HG02884 (cell line): ENCODE results near the gene CYTH4.

Experiments used
- ATAC-seq: cut with Tn5 transposase; IDR thresholded peaks from one replicate; pipeline ENCODE4 v1.9.1; 2021; ENCODE audit warnings: mild to moderate bottlenecking, moderate library complexity; ENCODE audit not compliant: unreplicated experiment

CYTH4 gene

GRCh38 chr22:37343348-37343747, 61.0 kb downstream of the CYTH4 start:
- no peak for ATAC-seq

DNA sequence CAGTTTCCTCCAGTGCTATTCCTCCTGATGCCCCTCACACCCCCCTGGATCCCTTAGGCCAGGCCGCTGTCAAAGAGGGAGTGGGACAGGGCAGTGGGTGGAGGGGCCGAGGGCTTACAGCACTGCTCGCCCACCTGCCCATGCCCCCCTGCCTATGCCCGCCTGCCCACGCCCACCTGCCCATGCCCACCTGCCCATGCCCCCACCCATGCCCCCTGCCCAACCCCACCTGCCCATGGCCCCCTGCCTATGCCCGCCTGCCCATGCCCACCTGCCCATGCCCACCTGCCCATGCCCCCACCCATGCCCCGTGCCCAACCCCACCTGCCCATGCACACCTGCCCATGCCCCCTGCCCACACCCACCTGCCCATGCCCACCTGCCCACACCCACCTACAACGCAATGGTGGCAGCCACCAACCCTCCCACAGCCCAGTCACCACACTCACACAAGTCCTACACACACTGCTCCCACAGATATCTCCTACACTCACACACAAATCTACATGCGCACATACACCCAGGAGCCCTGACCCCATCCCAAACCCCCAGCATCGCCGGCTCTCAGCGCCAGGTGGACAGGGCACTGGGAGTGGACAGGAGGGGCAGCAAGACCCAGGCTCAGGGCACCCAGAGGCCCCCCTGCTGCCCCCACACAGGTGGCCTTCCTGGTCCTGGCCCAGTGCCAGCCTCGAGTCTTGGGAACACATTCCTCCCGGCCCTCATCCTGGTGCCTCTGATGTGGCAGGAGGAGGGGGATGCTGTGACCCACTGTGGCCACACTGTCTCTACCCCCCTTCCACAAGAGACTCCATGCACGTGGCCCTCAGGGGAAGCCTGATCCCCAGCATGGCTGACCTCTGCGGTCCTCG, 61.8 kb downstream of the CYTH4 start:
- no peak for ATAC-seq

DNA sequence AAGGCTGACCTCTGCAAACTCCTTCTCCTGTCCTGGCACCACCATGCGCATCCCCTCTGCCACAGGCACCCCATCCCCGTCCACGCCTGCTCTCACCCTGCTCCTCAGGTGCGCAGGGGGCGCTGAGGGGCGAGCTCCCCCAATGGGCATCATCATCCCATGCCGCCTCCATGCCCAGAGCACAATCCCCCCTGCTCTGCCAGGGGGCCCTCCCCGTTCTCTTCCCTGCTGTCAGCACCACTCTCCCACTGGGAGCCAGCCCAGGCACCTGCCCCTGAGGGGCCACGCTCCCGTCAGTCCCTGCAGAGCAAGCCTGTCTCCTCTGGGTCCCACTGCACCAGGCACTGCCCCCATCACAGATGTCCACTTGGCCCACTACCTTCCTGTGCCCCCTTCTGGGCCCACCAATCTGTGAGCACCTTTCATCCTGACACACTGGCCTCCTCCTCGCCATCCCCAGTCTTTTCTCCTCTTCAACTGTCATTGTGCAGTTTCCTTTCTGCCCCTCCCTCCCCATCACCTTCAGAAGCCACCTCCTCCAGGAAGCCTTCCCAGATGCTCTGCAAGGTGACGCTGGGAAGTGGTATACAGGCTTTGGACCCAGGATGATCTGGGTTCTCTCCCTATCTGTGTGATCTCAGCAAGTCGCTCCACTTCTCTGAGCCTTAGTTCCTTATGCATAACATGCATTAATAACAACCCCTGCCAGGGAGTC, 62.6 kb downstream of the CYTH4 start:
- no peak for ATAC-seq

GRCh38 chr22:37345863-37346504, 63.7 kb downstream of the CYTH4 start:
- no peak for ATAC-seq

DNA sequence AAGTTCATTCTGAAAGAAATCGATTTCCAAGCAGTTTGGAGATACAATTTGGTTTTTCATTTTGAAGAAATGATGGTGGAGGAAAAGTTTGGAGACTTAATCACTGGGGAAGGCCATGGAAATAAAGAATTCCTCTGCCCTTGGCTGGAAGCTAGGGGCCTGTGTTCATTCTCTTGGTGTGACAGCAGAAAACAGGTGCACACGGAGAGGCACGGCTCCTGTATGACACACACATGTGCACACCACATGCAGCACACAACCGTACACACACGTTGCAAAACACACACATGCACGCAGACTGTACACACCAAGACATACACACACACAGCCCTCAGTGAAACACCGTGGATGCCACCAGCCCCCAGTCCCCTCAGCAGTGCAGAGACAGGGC, 64.2 kb downstream of the CYTH4 start:
- no peak for ATAC-seq

DNA sequence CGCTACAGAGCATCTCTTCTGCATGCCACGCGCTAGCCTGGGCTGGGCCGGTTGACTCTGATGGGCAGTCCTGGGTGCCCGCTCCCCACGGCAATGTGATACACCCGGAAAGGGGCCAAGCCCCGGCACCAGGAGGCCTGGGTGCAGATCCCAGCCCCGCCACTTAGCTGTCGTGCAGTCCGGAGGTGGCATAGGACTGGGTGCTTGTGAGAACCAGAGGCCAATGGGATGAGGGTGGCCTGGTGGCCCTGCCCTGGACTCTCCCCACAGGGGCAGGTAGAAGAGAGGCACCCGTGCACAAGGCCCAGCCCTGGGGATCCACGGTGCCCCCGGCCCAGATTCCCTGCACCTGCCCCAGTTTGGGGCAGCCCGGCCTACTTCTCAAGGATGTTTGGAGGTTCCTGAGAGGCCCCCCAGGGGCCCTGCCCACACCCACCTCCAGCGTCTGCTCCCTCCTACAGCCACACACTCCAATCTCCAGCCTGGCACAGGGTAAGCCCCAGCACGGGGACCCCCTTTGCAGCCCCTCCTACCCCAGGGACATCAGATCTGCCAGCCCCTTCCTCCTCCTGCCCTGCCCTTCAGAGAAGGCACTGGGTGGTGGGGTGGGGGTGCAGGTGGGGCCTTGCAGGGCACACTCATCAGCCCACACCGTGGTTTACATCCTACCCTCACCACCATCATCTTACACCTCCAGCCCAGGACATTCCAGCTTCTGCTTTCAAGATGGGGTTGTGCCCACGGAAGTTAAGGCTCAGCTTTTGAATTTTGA, 66.9 kb downstream of the CYTH4 start:
- no peak for ATAC-seq

DNA sequence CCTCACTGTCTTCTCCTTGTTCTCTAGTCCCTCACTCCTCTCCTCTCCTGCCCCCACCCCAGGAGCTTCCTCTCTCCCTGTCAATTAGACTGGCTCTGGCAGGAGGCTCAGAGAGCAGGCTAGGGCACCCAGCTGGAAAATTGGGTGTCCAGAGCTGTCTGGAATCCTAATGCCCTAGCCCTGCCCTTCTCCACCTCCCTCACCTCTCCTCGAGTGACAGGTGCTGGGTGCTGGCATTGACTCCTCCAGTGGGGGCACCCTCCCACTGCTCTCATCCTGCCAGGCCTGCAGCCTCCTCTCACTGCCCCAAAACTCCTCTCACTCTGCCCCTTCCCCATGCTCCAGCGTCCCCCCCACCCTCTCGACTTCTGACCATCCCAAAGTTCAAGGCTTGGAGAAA, 68.9 kb downstream of the CYTH4 start:
- ATAC-seq: no peak

- no peak for ATAC-seq
Measured at GRCh38 chr22:37352481-37352880, 70.2 kb downstream of the CYTH4 start.

GRCh38 chr22:37353839-37354238, 71.5 kb downstream of the CYTH4 start:
- no peak for ATAC-seq

DNA sequence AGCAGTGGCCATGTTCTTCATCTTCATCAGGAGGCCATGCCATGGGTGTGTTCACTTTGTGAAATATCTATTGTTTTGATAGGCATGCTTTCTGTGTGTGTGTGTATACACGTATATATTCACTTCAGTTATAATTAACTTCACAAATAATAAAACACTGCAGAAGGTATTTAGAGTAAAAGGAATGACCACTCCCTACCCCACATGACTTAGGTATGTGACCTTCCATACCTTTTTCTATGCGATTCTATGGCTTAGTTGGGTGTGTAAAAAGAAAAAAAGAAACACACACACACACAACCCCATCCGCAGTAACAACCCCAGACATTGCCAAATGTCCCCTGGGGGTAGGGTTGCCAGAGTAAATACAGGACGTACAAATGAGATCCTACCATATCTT, 72.0 kb downstream of the CYTH4 start:
- ATAC-seq: no peak

- ATAC-seq: no peak
Measured at GRCh38 chr22:37354670-37355069, 72.4 kb downstream of the CYTH4 start.

GRCh38 chr22:37355174-37355573, 72.9 kb downstream of the CYTH4 start:
- no peak for ATAC-seq

DNA sequence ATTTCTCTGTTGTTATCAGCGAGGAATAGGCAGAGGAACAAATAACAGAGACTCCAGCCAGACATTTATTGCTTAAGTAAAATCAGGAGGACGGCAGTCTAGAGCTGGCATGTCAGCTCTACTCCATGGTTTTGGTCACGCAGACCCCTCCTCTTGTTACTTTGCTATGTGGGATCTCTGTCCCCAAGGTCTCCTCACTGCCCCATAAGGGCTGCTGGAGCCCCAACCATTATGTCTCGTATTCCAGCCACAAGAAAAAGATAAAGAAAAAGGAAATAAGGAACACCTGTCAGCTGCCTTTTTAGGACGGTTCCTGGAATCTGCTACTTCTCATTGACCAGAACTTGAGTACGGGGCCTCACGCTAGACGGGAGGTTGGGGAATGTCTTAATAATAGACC, 74.6 kb downstream of the CYTH4 start:
- no peak for ATAC-seq

GRCh38 chr22:37357446-37358075, 75.3 kb downstream of the CYTH4 start:
- ATAC-seq: no peak

- ATAC-seq: no peak
Measured at GRCh38 chr22:37358386-37358785, 76.1 kb downstream of the CYTH4 start.

GRCh38 chr22:37358917-37359316, 76.6 kb downstream of the CYTH4 start:
- no peak for ATAC-seq

GRCh38 chr22:37362621-37363020, 80.3 kb downstream of the CYTH4 start:
- no peak for ATAC-seq

- ATAC-seq: no peak
Measured at GRCh38 chr22:37363261-37363992, 81.1 kb downstream of the CYTH4 start.
